H9 (cell line): ENCODE data around the gene LRRC27. TPM values are rescaled to one million over a fixed set of nuclear protein-coding genes. Genes with fewer than 3 reads are reported as not detected.

Experiments used
- DNase-seq: peaks from one replicate; pipeline ENCODE4 v3.0.0-alpha.2; 2017
- H2AFZ ChIP-seq: one replicate; pipeline ENCODE4 v1.6.1; 2013; ENCODE audit warnings: mild to moderate bottlenecking, low read length, control low read depth, moderate library complexity
- H2AK5ac ChIP-seq: 2 replicates; pipeline ENCODE4 v1.6.1; 2013; ENCODE audit warnings: low read length, control low read depth, mixed read lengths; ENCODE audit not compliant: insufficient read length
- H2BK120ac ChIP-seq: one replicate; pipeline ENCODE4 v1.6.1; 2013; ENCODE audit warnings: low read depth, mild to moderate bottlenecking, low read length, control low read depth, inconsistent platforms; ENCODE audit not compliant: poor library complexity, severe bottlenecking
- H2BK12ac ChIP-seq: 2 replicates; pipeline ENCODE4 v1.6.1; 2013; ENCODE audit warnings: low read length, control low read depth, mixed read lengths, low read depth; ENCODE audit not compliant: insufficient read length
- H2BK15ac ChIP-seq: 2 replicates; pipeline ENCODE4 v1.6.1; 2013; ENCODE audit warnings: low read depth, low read length, control low read depth
- H2BK20ac ChIP-seq: one replicate; pipeline ENCODE4 v1.6.1; 2013; ENCODE audit warnings: low read depth, mild to moderate bottlenecking, low read length, control low read depth, inconsistent platforms; ENCODE audit not compliant: poor library complexity, severe bottlenecking
- H2BK5ac ChIP-seq: 2 replicates; pipeline ENCODE4 v1.6.1; 2013; ENCODE audit warnings: low read length, control low read depth, mixed read lengths; ENCODE audit not compliant: insufficient read length
- H3K14ac ChIP-seq: 2 replicates; pipeline ENCODE4 v1.6.1; 2013; ENCODE audit warnings: low read length, control low read depth; ENCODE audit not compliant: insufficient read depth
- H3K18ac ChIP-seq: 2 replicates; pipeline ENCODE4 v1.6.1; 2013; ENCODE audit warnings: low read depth, mild to moderate bottlenecking, mixed read lengths, low read length, control low read depth; ENCODE audit not compliant: insufficient read length
- H3K23ac ChIP-seq: 2 replicates; pipeline ENCODE4 v1.6.1; 2013; ENCODE audit warnings: low read length, control low read depth, mixed read lengths, low read depth; ENCODE audit not compliant: insufficient read length
- H3K23me2 ChIP-seq: 2 replicates; pipeline ENCODE4 v1.6.1; 2013; ENCODE audit warnings: low read depth, mild to moderate bottlenecking, mixed read lengths, low read length, control low read depth; ENCODE audit not compliant: insufficient read length, poor library complexity, severe bottlenecking
- H3K27ac ChIP-seq: 2 replicates; pipeline ENCODE4 v1.5.1; 2013; ENCODE audit warnings: low read length, control low read depth, mixed read lengths, low read depth; ENCODE audit not compliant: insufficient read length
- H3K27me3 ChIP-seq: 2 replicates; pipeline ENCODE4 v1.6.1; 2013; ENCODE audit warnings: low read length, control low read depth, inconsistent platforms; ENCODE audit not compliant: insufficient read depth
- H3K4ac ChIP-seq: 2 replicates; pipeline ENCODE4 v1.6.1; 2013; ENCODE audit warnings: low read depth, mild to moderate bottlenecking, control low read depth, inconsistent platforms, low read length, moderate library complexity
- H3K4me1 ChIP-seq: 2 replicates; pipeline ENCODE4 v1.6.1; 2013; ENCODE audit warnings: low read length, control low read depth, inconsistent platforms; ENCODE audit not compliant: insufficient read depth
- H3K4me2 ChIP-seq: 2 replicates; pipeline ENCODE4 v1.6.1; 2013; ENCODE audit warnings: low read length, control low read depth, mixed read lengths; ENCODE audit not compliant: insufficient read length, insufficient read depth
- H3K56ac ChIP-seq: 2 replicates; pipeline ENCODE4 v1.6.1; 2013; ENCODE audit warnings: low read depth, mild to moderate bottlenecking, mixed read lengths, low read length, control low read depth; ENCODE audit not compliant: insufficient read length
- H3K79me1 ChIP-seq: 2 replicates; pipeline ENCODE4 v1.6.1; 2013; ENCODE audit warnings: low read depth, mild to moderate bottlenecking, moderate library complexity, low read length, control low read depth, inconsistent platforms; ENCODE audit not compliant: insufficient read depth, poor library complexity, severe bottlenecking
- H3K79me2 ChIP-seq: 2 replicates; pipeline ENCODE4 v1.6.1; 2013; ENCODE audit warnings: low read length, control low read depth, inconsistent platforms; ENCODE audit not compliant: insufficient read depth
- H3K9ac ChIP-seq: 2 replicates; pipeline ENCODE4 v1.6.1; 2013; ENCODE audit warnings: low read length, control low read depth, mixed read lengths; ENCODE audit not compliant: insufficient read length; ENCODE audit errors: extremely low read depth
- H3K9me3 ChIP-seq: one replicate; pipeline ENCODE4 v1.6.1; 2013; ENCODE audit warnings: low read depth, low read length, inconsistent platforms; ENCODE audit not compliant: control insufficient read depth
- H3T11ph ChIP-seq: one replicate; pipeline ENCODE4 v1.6.1; 2013; ENCODE audit warnings: mild to moderate bottlenecking, low read length, control low read depth, inconsistent platforms
- H4K20me1 ChIP-seq: one replicate; pipeline ENCODE4 v1.6.1; 2013; ENCODE audit not compliant: control insufficient read depth, insufficient read length, insufficient read depth
- H4K5ac ChIP-seq: 2 replicates; pipeline ENCODE4 v1.6.1; 2013; ENCODE audit warnings: low read depth, mild to moderate bottlenecking, mixed read lengths, low read length, control low read depth; ENCODE audit not compliant: insufficient read length
- H4K8ac ChIP-seq: replicated peaks from 2 replicates; pipeline ENCODE4 v1.6.1; 2013; ENCODE audit warnings: low read length, control low read depth, mixed read lengths, low read depth; ENCODE audit not compliant: insufficient read length
- H4K91ac ChIP-seq: 2 replicates; pipeline ENCODE4 v1.6.1; 2013; ENCODE audit warnings: low read depth, mild to moderate bottlenecking, moderate library complexity, mixed read lengths, low read length, control low read depth; ENCODE audit not compliant: insufficient read length
- H3K27ac Mint-ChIP-seq, 3 experiments: 2 replicates in 2 of 3; 3 replicates in 1 of 3; pipeline ENCODE4 v1.8.0; 2020 to 2021; ENCODE audit warnings: mixed read lengths in 3 of 3, mild to moderate bottlenecking in 1 of 3, moderate library complexity in 1 of 3
- H3K27me3 Mint-ChIP-seq: 2 replicates; pipeline ENCODE4 v1.8.0; 2021; ENCODE audit warnings: low read depth, mild to moderate bottlenecking, moderate library complexity, mixed read lengths
- H3K36me3 Mint-ChIP-seq, 3 experiments: 2 replicates in 2 of 3; 3 replicates in 1 of 3; pipeline ENCODE4 v1.8.0; 2020 to 2021; ENCODE audit warnings: low read depth in 3 of 3, mixed read lengths in 3 of 3; ENCODE audit not compliant: insufficient read depth in 1 of 3
- H3K4me1 Mint-ChIP-seq, 2 experiments: 2 replicates each; pipeline ENCODE4 v1.8.0; 2020; ENCODE audit warnings: mixed read lengths in 2 of 2
- H3K4me3 Mint-ChIP-seq, 2 experiments: 2 replicates in 1 of 2; 3 replicates in 1 of 2; pipeline ENCODE4 v1.8.0; 2020 to 2021; ENCODE audit warnings: mild to moderate bottlenecking in 2 of 2, mixed read lengths in 2 of 2, moderate library complexity in 1 of 2
- H3K9me3 Mint-ChIP-seq, 2 experiments: 2 replicates in 1 of 2; 3 replicates in 1 of 2; pipeline ENCODE4 v1.8.0; 2020; ENCODE audit warnings: mild to moderate bottlenecking in 2 of 2, mixed read lengths in 2 of 2, moderate library complexity in 1 of 2
- CTCF ChIP-seq: fragments of 200-600 bp; sonication (generic); conservative IDR thresholded peaks from 3 replicates; pipeline ENCODE4 v1.8.0; 2021; ENCODE audit warnings: antibody characterized with exemption, mild to moderate bottlenecking
- WGBS: extraction: QIAGEN DNeasy Blood & Tissue Kit; methylation state at CpG from one replicate; pipeline ENCODE4 v1.1.7; 2013; ENCODE audit warnings: missing lambda C conversion rate, low lambda C conversion rate, mixed read lengths; ENCODE audit not compliant: insufficient read length; ENCODE audit errors: extremely low coverage; 5-methylcytosine and 5-hydroxymethylcytosine counted together
- total RNA-seq: library from RNA; stranded (reverse); gene quantifications from 2 replicates; pipeline ENCODE4 v1.2.1, GENCODE V29; 2021

The LRRC27 gene
- total RNA-seq, 1 experiment from 2014 or later = 2.7 TPM

DNA sequence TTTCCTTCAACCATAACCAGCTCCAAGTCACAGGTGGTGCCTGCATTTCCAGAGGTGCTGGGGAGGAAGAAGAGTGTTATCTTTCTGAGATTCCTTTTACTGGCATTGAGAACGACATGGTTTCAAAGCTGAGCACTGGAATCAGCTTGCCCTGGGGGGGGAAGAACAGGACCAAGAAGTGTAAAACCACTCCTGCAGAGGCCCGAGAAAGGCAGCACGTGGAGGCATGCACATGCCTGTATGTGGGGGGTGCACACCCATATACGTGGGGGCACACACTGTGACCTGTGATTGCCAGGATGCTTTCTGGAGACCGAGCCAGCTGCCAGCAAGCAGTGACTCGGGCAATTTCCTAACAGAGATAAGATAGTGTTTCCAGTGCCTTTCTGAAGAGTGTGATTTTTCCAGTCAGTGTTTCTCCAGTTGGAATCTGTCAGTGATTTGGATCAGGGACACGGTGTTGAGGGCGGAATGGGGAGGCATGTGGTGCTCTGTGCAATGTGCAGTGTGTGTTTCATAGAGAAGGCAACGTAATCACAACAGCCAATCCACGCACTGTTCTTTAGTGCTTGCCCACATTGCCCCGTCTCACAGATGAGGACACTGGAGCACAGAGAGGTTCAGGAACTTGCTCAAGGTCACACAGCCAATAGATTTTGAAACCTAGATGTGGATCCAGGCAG lies 4.2 kb downstream of the LRRC27 start:
- H3K4me2 ChIP-seq = no peak overlapping the region
- Mint-ChIP-seq H3K27me3 (peaks cover 17% of the 10 kb centered on the region), H3K27ac (peak overlapping the region in 2 of 3 experiments; percentile 50 to 79; a peak in 2 of 7 replicates), H3K9me3 (no peaks in the 10 kb centered on the region; a peak in 1 of 5 replicates), H3K4me1 (peaks cover 16 to 30% of the 10 kb centered on the region in 2 experiments), H3K36me3 (no peaks in the 10 kb centered on the region; a peak in 2 of 7 replicates), H3K4me3 (no peak overlapping the region)
- no peak overlapping the region for H3T11ph ChIP-seq
- H2BK120ac ChIP-seq = no peak overlapping the region
- no peaks in the 10 kb centered on the region for H4K20me1 ChIP-seq
- no peak overlapping the region for H3K27ac ChIP-seq
- no peak for TF ChIP-seq CTCF
- no peaks in the 10 kb centered on the region; the same call in 1 of the 2 replicates for H3K79me2 ChIP-seq
- H3K4me1 ChIP-seq = 0 out of 2 replicates have a peak, but pooled peaks cover 3% of the 10 kb centered on the region
- H2BK5ac ChIP-seq = no peak overlapping the region
- no peak overlapping the region for H3K23ac ChIP-seq
- no peaks in the 10 kb centered on the region for H3K9me3 ChIP-seq
- no peak overlapping the region for H4K8ac ChIP-seq
- no peak overlapping the region for H2BK12ac ChIP-seq
- no peak overlapping the region for H3K18ac ChIP-seq
- no peak overlapping the region for H3K56ac ChIP-seq
- no peak overlapping the region for H2BK15ac ChIP-seq
- H3K23me2 ChIP-seq = peaks cover 9% of the 10 kb centered on the region
- no peak overlapping the region for H2BK20ac ChIP-seq
- H3K9ac ChIP-seq = no peak overlapping the region
- H3K14ac ChIP-seq = no peak overlapping the region
- H4K5ac ChIP-seq = no peak overlapping the region
- DNase-seq = no peak
- WGBS = no CpG with 5 or more reads among the region's 11 CpGs
- no peak overlapping the region for H3K4ac ChIP-seq
- H2AFZ ChIP-seq = no peak overlapping the region
- no peaks in the 10 kb centered on the region for H3K27me3 ChIP-seq
- H4K91ac ChIP-seq = no peak overlapping the region
- no peak overlapping the region for H2AK5ac ChIP-seq
- H3K79me1 ChIP-seq = no peaks in the 10 kb centered on the region
